Measurements from ENCODE around the gene TNS2.

Gene TNS2

GRCh38 chr12:53077030-53077429 is 27.2 kb downstream of the TNS2 start:
- intact Hi-C loops (cut with DNase I; ENCODE audit: low total_unique reads) = loop anchor here (5.0 kb wide), 1 partner anchor 80 kb away; no protein-coding TSS in a partner anchor
- Histone ChIP-seq H3K27me3 (no peaks in the 10 kb centered on the region), H3K9me3 (no peaks in the 10 kb centered on the region), H3K27ac (peak overlapping the region; percentile 94 to 99), H3K4me3 (no peak overlapping the region), H3K4me1 (peaks cover 6 to 72% (median 54%) of the 10 kb centered on the region in 4 donors), H3K36me3 (peaks cover 28 to 40% (median 34%) of the 10 kb centered on the region in 3 donors)
- DNase-seq = peak in 1 of 2 donors; percentile 29
- no peak for TF ChIP-seq CTCF (IDR thresholded peaks at IDR 0.05)

GRCh38 chr12:53078425-53079225 is 28.8 kb downstream of the TNS2 start:
- Histone ChIP-seq H3K9me3 (no peaks in the 10 kb centered on the region), H3K27me3 (no peaks in the 10 kb centered on the region), H3K4me3 (peak overlapping the region; percentile 67 to 83), H3K27ac (peak overlapping the region; percentile 94 to 99), H3K36me3 (peaks cover 28 to 34% (median 34%) of the 10 kb centered on the region in 3 donors), H3K4me1 (peaks cover 0 to 56% (median 40%) of the 10 kb centered on the region in 4 donors)
- DNase-seq = peak in 1 of 2 donors; percentile 61
- peak in 1 of 2 experiments; percentile 36 for TF ChIP-seq CTCF (IDR thresholded peaks at IDR 0.05)
- intact Hi-C loops (cut with DNase I; ENCODE audit: low total_unique reads) = loop anchor here (5.0 kb wide), 1 partner anchor 79 kb away; no protein-coding TSS in a partner anchor

- intact Hi-C loops (cut with DNase I; ENCODE audit: low total_unique reads) = loop anchor here (5.0 kb wide), 1 partner anchor 78 kb away; no protein-coding TSS in a partner anchor
- no peaks in the 10 kb centered on the region for H3K9me3 ChIP-seq
- peaks cover 25 to 28% (median 27%) of the 10 kb centered on the region in 3 donors for H3K36me3 ChIP-seq
- peak within 1 kb of the TSS; percentile 67 to 83 for H3K4me3 ChIP-seq
- peaks cover 0 to 48% (median 33%) of the 10 kb centered on the region in 4 donors for H3K4me1 ChIP-seq
- H3K27ac ChIP-seq = peak within 1 kb of the TSS; percentile 94 to 99
- TF ChIP-seq CTCF (IDR thresholded peaks at IDR 0.05) = no peak
- peak; percentile 99 for DNase-seq
- H3K27me3 ChIP-seq = no peaks in the 10 kb centered on the region
Measured at GRCh38 chr12:53079226-53080117, 29.6 kb downstream of the TNS2 start, which contains the start of gene SPRYD3. Gene SPRYD3 (minus strand): TSS chr12:53079390. CDS start chr12:53079333, 57 bp downstream.

GRCh38 chr12:53082637-53083175 is 32.8 kb downstream of the TNS2 start:
- H3K9me3 ChIP-seq = no peaks in the 10 kb centered on the region
- intact Hi-C loops (cut with DNase I; ENCODE audit: low total_unique reads) = no loop called here
- H3K4me1 ChIP-seq = peaks cover 0 to 22% (median 19%) of the 10 kb centered on the region in 4 donors
- H3K27me3 ChIP-seq = no peaks in the 10 kb centered on the region
- DNase-seq = no peak
- no peak for TF ChIP-seq CTCF (IDR thresholded peaks at IDR 0.05)
- H3K4me3 ChIP-seq = no peak overlapping the region
- no peak overlapping the region for H3K27ac ChIP-seq
- no peaks in the 10 kb centered on the region for H3K36me3 ChIP-seq

GRCh38 chr12:53086361-53086760 is 36.5 kb downstream of the TNS2 start:
- Histone ChIP-seq H3K27ac (no peak overlapping the region), H3K27me3 (no peaks in the 10 kb centered on the region), H3K9me3 (no peaks in the 10 kb centered on the region), H3K4me1 (no peaks in the 10 kb centered on the region), H3K4me3 (no peak overlapping the region), H3K36me3 (no peaks in the 10 kb centered on the region)
- intact Hi-C loops (cut with DNase I; ENCODE audit: low total_unique reads) = no loop called here
- TF ChIP-seq CTCF (IDR thresholded peaks at IDR 0.05) = no peak
- no peak for DNase-seq
